Measurements from ENCODE around the gene MRPL52. TPM values are rescaled to one million over a fixed set of nuclear protein-coding genes. Genes with fewer than 3 reads are reported as not detected.

The MRPL52 gene
- polyA plus RNA-seq, 10 donors, result 52.4 to 74.3 (median 64.1) TPM

- DNase-seq, result no peak
Observed at GRCh38 chr14:22875748-22876319, 46.1 kb downstream of the MRPL52 start.

- no peak for DNase-seq
Observed at GRCh38 chr14:22877000-22877501, 47.4 kb downstream of the MRPL52 start.

- no peak for DNase-seq
Observed at GRCh38 chr14:22878271-22879246, 48.9 kb downstream of the MRPL52 start.

- DNase-seq, result no peak
Observed at GRCh38 chr14:22882064-22882463, 52.4 kb downstream of the MRPL52 start.

- peak in 1 of 3 donors; percentile 44 for DNase-seq
Observed at GRCh38 chr14:22882529-22883172, 53.0 kb downstream of the MRPL52 start.

- peak in 1 of 3 donors; percentile 47 for DNase-seq
Observed at GRCh38 chr14:22883173-22883976, 53.7 kb downstream of the MRPL52 start, which contains the start of gene REM2. TSS of gene REM2 (plus strand) at chr14:22883222. CDS start at chr14:22883288, 66 bp downstream.

- DNase-seq, result no peak
Observed at GRCh38 chr14:22884076-22884737, 54.5 kb downstream of the MRPL52 start.

Other genes starting within 250 kb of the MRPL52 start
- gene DAD1, start 240.7 kb upstream of the MRPL52 start, polyA plus RNA-seq (ENCODE audit: insufficient read length in 10 of 10), result 100 to 1,000 TPM; 119 to 178 (median 145) TPM
- 10 to 100 TPM; 11.0 to 20.1 (median 14.0) TPM for gene ABHD4, start 231.6 kb upstream of the MRPL52 start, polyA plus RNA-seq (ENCODE audit: insufficient read length in 10 of 10)
- under 1 TPM; 0.07 to 0.22 (median 0.10) TPM for gene OR6J1, start 185.5 kb upstream of the MRPL52 start, polyA plus RNA-seq (ENCODE audit: insufficient read length in 10 of 10)
- gene OXA1L, start 63.2 kb upstream of the MRPL52 start, polyA plus RNA-seq (ENCODE audit: insufficient read length in 10 of 10), result 100 to 1,000 TPM; 164 to 260 (median 214) TPM
- gene SLC7A7, start 14.5 kb upstream of the MRPL52 start, polyA plus RNA-seq (ENCODE audit: insufficient read length in 10 of 10), result 10 to 100 TPM; 19.5 to 31.4 (median 25.9) TPM
- 100 to 1,000 TPM; 138 to 238 (median 186) TPM for gene MMP14, start 6.7 kb downstream of the MRPL52 start, polyA plus RNA-seq (ENCODE audit: insufficient read length in 10 of 10)
- 10 to 100 TPM; 31.1 to 47.0 (median 41.9) TPM for gene LRP10, start 41.9 kb downstream of the MRPL52 start, polyA plus RNA-seq (ENCODE audit: insufficient read length in 10 of 10)
- under 1 TPM in 8 of 10 donors, not detected in 2; 0.09 to 0.16 (median 0.13) TPM for gene REM2, start 53.3 kb downstream of the MRPL52 start, polyA plus RNA-seq (ENCODE audit: insufficient read length in 10 of 10)
- 10 to 100 TPM; 49.2 to 64.7 (median 54.2) TPM for gene RBM23, start 89.3 kb downstream of the MRPL52 start, polyA plus RNA-seq (ENCODE audit: insufficient read length in 10 of 10)
- gene PRMT5, start 99.5 kb downstream of the MRPL52 start, polyA plus RNA-seq (ENCODE audit: insufficient read length in 10 of 10), result 10 to 100 TPM; 50.8 to 88.7 (median 68.7) TPM
- 10 to 100 TPM; 28.3 to 43.9 (median 36.7) TPM for gene HAUS4, start 127.2 kb downstream of the MRPL52 start, polyA plus RNA-seq (ENCODE audit: insufficient read length in 10 of 10)
- 10 to 100 TPM; 27.1 to 54.6 (median 41.4) TPM for gene AJUBA, start 152.7 kb downstream of the MRPL52 start, polyA plus RNA-seq (ENCODE audit: insufficient read length in 10 of 10)
- gene C14orf93, start 180.3 kb downstream of the MRPL52 start, polyA plus RNA-seq (ENCODE audit: insufficient read length in 10 of 10), result 10 to 100 TPM in 6 of 10 donors, 1 to 10 TPM in 4; 8.4 to 13.8 (median 10.5) TPM
- gene PSMB5, start 205.0 kb downstream of the MRPL52 start, polyA plus RNA-seq (ENCODE audit: insufficient read length in 10 of 10), result 100 to 1,000 TPM; 181 to 282 (median 212) TPM
- gene PSMB11, start 212.3 kb downstream of the MRPL52 start, polyA plus RNA-seq (ENCODE audit: insufficient read length in 10 of 10), result not detected
- gene CDH24, start 227.6 kb downstream of the MRPL52 start, polyA plus RNA-seq (ENCODE audit: insufficient read length in 10 of 10), result 1 to 10 TPM; 2.8 to 5.5 (median 3.8) TPM

Data from muscle of back (tissue), 11 donors.